ENCODE measurements around the gene TRIM23.

TRIM23 gene

GRCh38 chr5:65556181-65556580 lies 68.0 kb downstream of the TRIM23 start:
- no peak for DNase-seq
- H3K9ac ChIP-seq (ENCODE audit: low read length) = no peak overlapping the region
- no peak overlapping the region for H2AFZ ChIP-seq (ENCODE audit: low read length)
- H4K20me1 ChIP-seq (ENCODE audit: insufficient read depth, low read length) = no peaks in the 10 kb centered on the region; the same call in 1 of the 2 replicates
- no peaks in the 10 kb centered on the region for H3K27me3 ChIP-seq (replicated peaks; ENCODE audit: insufficient read depth, low read length)
- H3K36me3 ChIP-seq (replicated peaks; ENCODE audit: insufficient read depth, low read length) = peaks cover 2% of the 10 kb centered on the region; the same call in 1 of the 2 replicates
- no peak overlapping the region for H3K4me3 ChIP-seq (ENCODE audit: low read length)
- no peak overlapping the region for H3K4me2 ChIP-seq (ENCODE audit: low read depth, low read length)
- no peak for TF ChIP-seq EZH2phosphoT487 (IDR thresholded peaks at IDR 0.05; ENCODE audit: low read length)
- H3K27ac ChIP-seq (ENCODE audit: low read length) = no peak overlapping the region
- no peaks in the 10 kb centered on the region for H3K4me1 ChIP-seq (ENCODE audit: low read length)
- no peaks in the 10 kb centered on the region for H3K9me3 ChIP-seq (replicated peaks; ENCODE audit: insufficient read depth, low read length)
- peaks cover 16% of the 10 kb centered on the region for H3K79me2 ChIP-seq (ENCODE audit: low read length)
- no peaks in the 10 kb centered on the region for H3F3A ChIP-seq (ENCODE audit: insufficient read depth, low read length)
- H3K9me2 ChIP-seq (replicated peaks; ENCODE audit: insufficient read depth, low read length) = no peaks in the 10 kb centered on the region

GRCh38 chr5:65555287-65555686 lies 68.8 kb downstream of the TRIM23 start:
- Histone ChIP-seq H3K27ac (ENCODE audit: low read length) (no peak overlapping the region), H4K20me1 (ENCODE audit: insufficient read depth, low read length) (no peaks in the 10 kb centered on the region; the same call in 1 of the 2 replicates), H3F3A (ENCODE audit: insufficient read depth, low read length) (no peaks in the 10 kb centered on the region), H3K9ac (ENCODE audit: low read length) (no peak overlapping the region), H3K36me3 (replicated peaks; ENCODE audit: insufficient read depth, low read length) (peaks cover 2% of the 10 kb centered on the region; the same call in 1 of the 2 replicates), H3K27me3 (replicated peaks; ENCODE audit: insufficient read depth, low read length) (no peaks in the 10 kb centered on the region), H3K4me2 (ENCODE audit: low read depth, low read length) (no peak overlapping the region), H3K79me2 (ENCODE audit: low read length) (peaks cover 8% of the 10 kb centered on the region; the same call in 1 of the 2 replicates), H3K4me3 (ENCODE audit: low read length) (no peak overlapping the region), H2AFZ (ENCODE audit: low read length) (no peak overlapping the region), H3K9me2 (replicated peaks; ENCODE audit: insufficient read depth, low read length) (no peaks in the 10 kb centered on the region), H3K4me1 (ENCODE audit: low read length) (no peaks in the 10 kb centered on the region), H3K9me3 (replicated peaks; ENCODE audit: insufficient read depth, low read length) (no peaks in the 10 kb centered on the region)
- no peak for DNase-seq
- TF ChIP-seq EZH2 (optimal IDR thresholded peaks at IDR 0.05; ENCODE audit: low read depth, low read length) (no peak), CTCF (IDR thresholded peaks at IDR 0.05; ENCODE audit: low read length) (no peak), EZH2phosphoT487 (IDR thresholded peaks at IDR 0.05; ENCODE audit: low read length) (no peak)

- Histone ChIP-seq H3K4me1 (ENCODE audit: low read length) (no peaks in the 10 kb centered on the region), H3K4me2 (ENCODE audit: low read depth, low read length) (no peak overlapping the region), H3K27ac (ENCODE audit: low read length) (no peak overlapping the region), H3K9ac (ENCODE audit: low read length) (no peak overlapping the region), H3K9me2 (replicated peaks; ENCODE audit: insufficient read depth, low read length) (no peaks in the 10 kb centered on the region), H3K36me3 (replicated peaks; ENCODE audit: insufficient read depth, low read length) (peaks cover under 1% of the 10 kb centered on the region; the same call in 1 of the 2 replicates), H3F3A (ENCODE audit: insufficient read depth, low read length) (no peaks in the 10 kb centered on the region), H3K79me2 (ENCODE audit: low read length) (peaks cover 4% of the 10 kb centered on the region; the same call in 1 of the 2 replicates), H4K20me1 (ENCODE audit: insufficient read depth, low read length) (no peaks in the 10 kb centered on the region; the same call in 1 of the 2 replicates), H3K4me3 (ENCODE audit: low read length) (no peak overlapping the region), H3K27me3 (replicated peaks; ENCODE audit: insufficient read depth, low read length) (no peaks in the 10 kb centered on the region), H2AFZ (ENCODE audit: low read length) (no peak overlapping the region), H3K9me3 (replicated peaks; ENCODE audit: insufficient read depth, low read length) (no peaks in the 10 kb centered on the region)
- DNase-seq = no peak
- no peak for TF ChIP-seq CTCF (IDR thresholded peaks at IDR 0.05; ENCODE audit: low read length)
Observed at GRCh38 chr5:65553941-65554340, 70.2 kb downstream of the TRIM23 start.

- H3K27me3 ChIP-seq (replicated peaks; ENCODE audit: insufficient read depth, low read length) = no peaks in the 10 kb centered on the region
- no peak overlapping the region for H3K9ac ChIP-seq (ENCODE audit: low read length)
- H3K4me3 ChIP-seq (ENCODE audit: low read length) = no peak overlapping the region
- 0 out of 2 replicates have a peak, but pooled peaks cover 5% of the 10 kb centered on the region for H3K4me1 ChIP-seq (ENCODE audit: low read length)
- DNase-seq = no peak
- H4K20me1 ChIP-seq (ENCODE audit: insufficient read depth, low read length) = no peaks in the 10 kb centered on the region
- H2AFZ ChIP-seq (ENCODE audit: low read length) = no peak overlapping the region
- no peaks in the 10 kb centered on the region for H3F3A ChIP-seq (ENCODE audit: insufficient read depth, low read length)
- no peaks in the 10 kb centered on the region for H3K9me3 ChIP-seq (replicated peaks; ENCODE audit: insufficient read depth, low read length)
- H3K36me3 ChIP-seq (replicated peaks; ENCODE audit: insufficient read depth, low read length) = no peaks in the 10 kb centered on the region; the same call in 1 of the 2 replicates
- H3K9me2 ChIP-seq (replicated peaks; ENCODE audit: insufficient read depth, low read length) = no peaks in the 10 kb centered on the region
- H3K27ac ChIP-seq (ENCODE audit: low read length) = no peak overlapping the region
- TF ChIP-seq CTCF (IDR thresholded peaks at IDR 0.05; ENCODE audit: low read length) = no peak
- H3K79me2 ChIP-seq (ENCODE audit: low read length) = no peaks in the 10 kb centered on the region
- no peak overlapping the region for H3K4me2 ChIP-seq (ENCODE audit: low read depth, low read length)
Observed at GRCh38 chr5:65548281-65548680, 75.9 kb downstream of the TRIM23 start.

Data from MM.1S (cell line).